GM12878 (cell line): ENCODE data around the gene COL18A1. TPM values are rescaled to one million over a fixed set of nuclear protein-coding genes. Genes with fewer than 3 reads are reported as not detected.

Source experiments
- ATAC-seq: fragments of 200-7000 bp; cut with Tn5 transposase; 3 replicates; pipeline ENCODE4 v1.9.1; 2020; ENCODE audit warnings: mild to moderate bottlenecking, moderate library complexity
- BruUV-seq: library from RNA; stranded (reverse); fragments of 400-500 nt; replicated peaks from 2 replicates; lab custom pipeline; 2021; lab: Mats Ljungman, UMichigan
- CTCF ChIA-PET: fragments of 300-600 bp; sonication (Branson Sonifier 250); formaldehyde crosslinking; extraction: SDS; loops from one replicate; lab custom pipeline; 2021; ENCODE audit warnings: inconsistent platforms; lab: Yijun Ruan, JAX
- POLR2A ChIA-PET: fragments of 350-600 bp; formaldehyde crosslinking; extraction: SDS; loops from one replicate; lab custom pipeline; 2021; ENCODE audit warnings: inconsistent platforms; lab: Charles Lee
- RAD21 ChIA-PET: fragments of 300-600 bp; sonication (Branson Sonifier 250); formaldehyde crosslinking; loops from one replicate; lab custom pipeline; 2023; ENCODE audit warnings: antibody characterized with exemption; ENCODE audit not compliant: unreplicated experiment; lab: Charles Lee
- SMC1A ChIA-PET: fragments of 300-600 bp; sonication (Branson Sonifier 250); formaldehyde crosslinking; loops from one replicate; lab custom pipeline; 2023; ENCODE audit not compliant: unreplicated experiment, uncharacterized antibody; lab: Charles Lee
- DNase-seq: peaks from one replicate; pipeline ENCODE4 v3.0.0-alpha.2; 2011; ENCODE audit warnings: low read depth, low spot score
- FAIRE-seq: peaks from 3 replicates; lab custom pipeline; 2011; peaks lifted over from hg19 to GRCh38; lab: Jason Lieb, UNC
- H2AFZ ChIP-seq: 2 replicates; pipeline ENCODE4 v1.6.0; 2011; ENCODE audit warnings: low read depth, low read length, control low read depth; ENCODE audit not compliant: control insufficient read depth
- H3K27ac ChIP-seq: 2 replicates; pipeline ENCODE4 v1.5.1; 2011; ENCODE audit warnings: control low read depth; ENCODE audit not compliant: control insufficient read depth, insufficient read depth
- H3K27me3 ChIP-seq, 2 experiments: replicated peaks in 1 of 2; 2 replicates each; pipeline versions ENCODE4 v1.6.0 to v1.6.1; 2011; ENCODE audit warnings: low read length in 1 of 2; ENCODE audit not compliant: control insufficient read depth in 2 of 2, insufficient read depth in 2 of 2
- H3K36me3 ChIP-seq, 2 experiments: 2 replicates each; pipeline ENCODE4 v1.5.1; 2011; ENCODE audit warnings: low read length in 1 of 2; ENCODE audit not compliant: control insufficient read depth in 2 of 2, insufficient read depth in 2 of 2
- H3K4me1 ChIP-seq: 2 replicates; pipeline ENCODE4 v1.6.1; 2011; ENCODE audit warnings: mild to moderate bottlenecking, low read length, moderate library complexity, mixed read lengths; ENCODE audit not compliant: control insufficient read depth, insufficient read depth
- H3K4me2 ChIP-seq: 2 replicates; pipeline ENCODE4 v1.6.0; 2011; ENCODE audit warnings: control low read depth; ENCODE audit not compliant: control insufficient read depth, insufficient read depth
- H3K4me3 ChIP-seq: fragments of 200-600 bp; sonication (generic); 2 replicates; pipeline ENCODE4 v1.5.1; 2016
- H3K79me2 ChIP-seq: 2 replicates; pipeline ENCODE4 v1.6.0; 2011; ENCODE audit warnings: low read length; ENCODE audit not compliant: control insufficient read depth, insufficient read depth
- H3K9ac ChIP-seq: 2 replicates; pipeline ENCODE4 v1.8.0; 2011; ENCODE audit warnings: low read length, control low read depth, mixed read lengths; ENCODE audit not compliant: control insufficient read depth, insufficient read depth
- H3K9me3 ChIP-seq: replicated peaks from 3 replicates; pipeline ENCODE4 v1.5.1; 2011; ENCODE audit warnings: mild to moderate bottlenecking, low read length; ENCODE audit not compliant: control insufficient read depth, insufficient read depth
- H4K20me1 ChIP-seq: 2 replicates; pipeline ENCODE4 v1.6.0; 2011; ENCODE audit not compliant: control insufficient read depth, insufficient read depth
- SPI1 ChIP-seq: IDR thresholded peaks from 2 replicates; pipeline ENCODE4 v1.6.1; 2011; ENCODE audit warnings: low read depth, mild to moderate bottlenecking, low read length, moderate library complexity, borderline replicate concordance; ENCODE audit not compliant: insufficient read depth
- WGBS: methylation state at CpG from one replicate; pipeline ENCODE4 v1.1.6; 2016; ENCODE audit warnings: low lambda C conversion rate; ENCODE audit not compliant: insufficient replicate concordance, insufficient coverage; ENCODE audit errors: missing lambda C conversion rate; 5-methylcytosine and 5-hydroxymethylcytosine counted together
- in situ Hi-C: fragments of 300-500 bp; cut with MboI; formaldehyde crosslinking; loops from 9 replicates; pipeline ENCODE4 v1.14.3; 2018; ENCODE audit warnings: mixed read lengths
- intact Hi-C: fragments of 100-400 bp; cut with micrococcal nuclease; formaldehyde crosslinking; loops from one replicate; pipeline ENCODE4 v1.14.2; 2022; ENCODE audit not compliant: unreplicated experiment
- polyA plus RNA-seq, 11 experiments: library from polyadenylated mRNA; depleted of rRNA in 4 of 11; unstranded in 6 of 11; stranded (reverse) in 5 of 11; fragments of >200 nt; fragmentation: Nextera tagmentation in 4 of 11; fragmentation: Illumina TruSeq in 1 of 11; extraction: Ambion mirVana in 4 of 11; extraction: Trizol in 1 of 11; gene quantifications; 1 replicate in 1 of 11; 2 replicates in 10 of 11; pipeline versions ENCODE4 v1.2.1 to v1.2.3, GENCODE V29; 2011 to 2016; ENCODE audit warnings: inconsistent platforms in 2 of 11, missing spikeins in 2 of 11, low read depth in 1 of 11
- total RNA-seq, 4 experiments: library from RNA; depleted of rRNA in 3 of 4; stranded (reverse); fragments of >200 nt in 3 of 4; fragmentation: Illumina TruSeq in 1 of 4; extraction: Trizol in 1 of 4; gene quantifications; 2 replicates each; pipeline versions ENCODE4 v1.2.1 to v1.2.3, GENCODE V29; 2013 to 2021
- TF ChIP-seq, protein P1 (sequence below): fragments of 450-650 bp; IDR thresholded peaks from 2 replicates; pipeline ENCODE4 v1.6.1; 2018; ENCODE audit warnings: borderline replicate concordance, mild to moderate bottlenecking; ENCODE audit not compliant: partially characterized antibody

The COL18A1 gene
- total and polyA plus RNA-seq, 10 of the 15 experiments (the other 5 are each of a cell fraction or from before 2014, with no cell fraction given) = under 0.01 to 0.49 (median 0.09) TPM; not detected in 3

DNA sequence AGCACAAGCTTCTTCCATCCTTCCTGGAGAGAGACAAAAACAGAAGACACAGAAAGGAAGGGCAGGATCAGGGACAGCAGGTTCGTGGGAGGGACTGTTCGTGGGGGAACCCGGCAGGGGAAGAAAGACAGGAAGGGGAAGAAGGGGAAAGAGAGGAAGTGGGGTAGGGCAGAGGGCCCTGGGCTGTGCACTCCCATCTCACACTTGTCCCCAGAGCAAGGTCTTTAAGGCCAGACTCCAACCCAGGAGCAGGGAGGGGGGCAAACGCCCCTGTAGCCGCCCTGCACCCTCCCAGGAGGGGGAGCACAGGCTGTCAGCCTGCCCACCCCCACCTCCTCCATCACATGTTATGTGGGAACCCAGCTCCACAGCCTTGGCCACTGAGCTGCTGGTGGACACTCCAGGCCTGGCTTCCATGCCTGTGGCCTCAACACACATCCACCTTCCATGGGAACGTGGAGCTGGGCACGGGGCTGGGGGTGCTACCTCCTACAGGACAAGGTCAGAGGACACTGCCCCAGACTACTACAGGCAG is 127.9 kb downstream of the COL18A1 start:
- 44% methylated on average over 7 of the region's 7 CpGs for WGBS
- Histone ChIP-seq H3K27me3 (no peaks in the 10 kb centered on the region), H2AFZ (no peak overlapping the region), H3K79me2 (no peaks in the 10 kb centered on the region; the same call in 1 of the 2 replicates), H3K9ac (no peak overlapping the region), H3K4me3 (no peak overlapping the region), H3K4me2 (no peak overlapping the region), H4K20me1 (no peaks in the 10 kb centered on the region), H3K9me3 (no peaks in the 10 kb centered on the region), H3K36me3 (peaks cover 3 to 42% of the 10 kb centered on the region in 2 experiments), H3K4me1 (no peaks in the 10 kb centered on the region)
- no peak for FAIRE-seq
- DNase-seq = no peak
- CTCF ChIA-PET = interaction anchor here (0.7 kb wide), 1 partner anchor 55 kb away, joined by 3 read pairs; no protein-coding TSS in a partner anchor
- RAD21 ChIA-PET = no interaction called here
- intact Hi-C loops = no loop called here
- no peak for ATAC-seq
- in situ Hi-C loops = no loop called here
- no TSS peak for BruUV-seq
- SMC1A ChIA-PET = no interaction called here
- TF ChIP-seq SPI1 = 0 out of 2 replicates have a peak, but pooled peaks have one; percentile 18
- TF ChIP-seq, protein P1, sequence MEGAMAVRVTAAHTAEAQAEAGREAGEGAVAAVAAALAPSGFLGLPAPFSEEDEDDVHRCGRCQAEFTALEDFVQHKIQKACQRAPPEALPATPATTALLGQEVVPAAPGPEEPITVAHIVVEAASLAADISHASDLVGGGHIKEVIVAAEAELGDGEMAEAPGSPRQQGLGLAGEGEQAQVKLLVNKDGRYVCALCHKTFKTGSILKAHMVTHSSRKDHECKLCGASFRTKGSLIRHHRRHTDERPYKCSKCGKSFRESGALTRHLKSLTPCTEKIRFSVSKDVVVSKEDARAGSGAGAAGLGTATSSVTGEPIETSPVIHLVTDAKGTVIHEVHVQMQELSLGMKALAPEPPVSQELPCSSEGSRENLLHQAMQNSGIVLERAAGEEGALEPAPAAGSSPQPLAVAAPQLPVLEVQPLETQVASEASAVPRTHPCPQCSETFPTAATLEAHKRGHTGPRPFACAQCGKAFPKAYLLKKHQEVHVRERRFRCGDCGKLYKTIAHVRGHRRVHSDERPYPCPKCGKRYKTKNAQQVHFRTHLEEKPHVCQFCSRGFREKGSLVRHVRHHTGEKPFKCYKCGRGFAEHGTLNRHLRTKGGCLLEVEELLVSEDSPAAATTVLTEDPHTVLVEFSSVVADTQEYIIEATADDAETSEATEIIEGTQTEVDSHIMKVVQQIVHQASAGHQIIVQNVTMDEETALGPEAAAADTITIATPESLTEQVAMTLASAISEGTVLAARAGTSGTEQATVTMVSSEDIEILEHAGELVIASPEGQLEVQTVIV = no peak
- TF ChIP-seq, all 136 proteins: peak for 1
- H3K27ac ChIP-seq = no peak overlapping the region
- POLR2A ChIA-PET = interaction anchor here (0.6 kb wide), 1 partner anchor 338 kb away, joined by 4 read pairs; no protein-coding TSS in a partner anchor
